GM06990 (cell line): ENCODE data around the gene HOXD4.

Experiments used
- DNase-seq: peaks from one replicate; pipeline ENCODE4 v3.0.0-alpha.2; 2011; ENCODE audit not compliant: insufficient read length; ENCODE audit errors: extremely low read depth
- H3K27me3 ChIP-seq: replicated peaks from 2 replicates; pipeline ENCODE4 v1.6.0; 2011; ENCODE audit warnings: low read length; ENCODE audit not compliant: control insufficient read depth, insufficient read depth
- H3K36me3 ChIP-seq: 2 replicates; pipeline ENCODE4 v1.5.1; 2011; ENCODE audit warnings: low read length; ENCODE audit not compliant: control insufficient read depth, insufficient read depth
- H3K4me3 ChIP-seq: replicated peaks from 2 replicates; pipeline ENCODE4 v1.5.1; 2011; ENCODE audit warnings: low read depth, mild to moderate bottlenecking, control low read depth, low read length
- CTCF ChIP-seq: IDR thresholded peaks from 2 replicates; pipeline ENCODE4 v1.5.1; 2011; ENCODE audit warnings: low read length, control low read depth, mild to moderate bottlenecking, inconsistent platforms; ENCODE audit not compliant: insufficient read depth, poor library complexity, severe bottlenecking

The HOXD4 gene

GRCh38 chr2:176161825-176162626 is 10.7 kb downstream of the HOXD4 start:
- no peaks in the 10 kb centered on the region for H3K36me3 ChIP-seq
- DNase-seq = no peak
- peaks cover 1% of the 10 kb centered on the region; the same call in 1 of the 2 replicates for H3K27me3 ChIP-seq
- TF ChIP-seq CTCF = no peak
- H3K4me3 ChIP-seq = no peak overlapping the region

GRCh38 chr2:176162911-176163671 is 11.7 kb downstream of the HOXD4 start:
- Histone ChIP-seq H3K36me3 (no peaks in the 10 kb centered on the region), H3K27me3 (peaks cover 1% of the 10 kb centered on the region; the same call in 1 of the 2 replicates), H3K4me3 (no peak overlapping the region)
- DNase-seq = no peak
- no peak for TF ChIP-seq CTCF

GRCh38 chr2:176163672-176164056 is 12.3 kb downstream of the HOXD4 start:
- TF ChIP-seq CTCF = no peak
- no peaks in the 10 kb centered on the region for H3K36me3 ChIP-seq
- H3K27me3 ChIP-seq = peaks cover 1% of the 10 kb centered on the region; the same call in 1 of the 2 replicates
- no peak for DNase-seq
- H3K4me3 ChIP-seq = no peak overlapping the region

GRCh38 chr2:176164201-176164600 is 12.9 kb downstream of the HOXD4 start:
- no peak for DNase-seq
- no peak overlapping the region for H3K4me3 ChIP-seq
- TF ChIP-seq CTCF = no peak
- H3K27me3 ChIP-seq = peaks cover 1% of the 10 kb centered on the region; the same call in 1 of the 2 replicates
- no peaks in the 10 kb centered on the region for H3K36me3 ChIP-seq

- DNase-seq = no peak
- TF ChIP-seq CTCF = no peak
- peaks cover 1% of the 10 kb centered on the region; the same call in 1 of the 2 replicates for H3K27me3 ChIP-seq
- no peaks in the 10 kb centered on the region for H3K36me3 ChIP-seq
- no peak overlapping the region for H3K4me3 ChIP-seq
Measured at GRCh38 chr2:176164611-176165369, 13.4 kb downstream of the HOXD4 start.
